Activated T-cell treated with anti-CD3 and anti-CD28 coated beads for 24 hours (primary cell): ENCODE data around the gene CTSC.

Experiments
- DNase-seq: peaks from one replicate; pipeline ENCODE4 v3.0.0-alpha.2; 2020; ENCODE audit warnings: low read depth

Gene CTSC

DNA sequence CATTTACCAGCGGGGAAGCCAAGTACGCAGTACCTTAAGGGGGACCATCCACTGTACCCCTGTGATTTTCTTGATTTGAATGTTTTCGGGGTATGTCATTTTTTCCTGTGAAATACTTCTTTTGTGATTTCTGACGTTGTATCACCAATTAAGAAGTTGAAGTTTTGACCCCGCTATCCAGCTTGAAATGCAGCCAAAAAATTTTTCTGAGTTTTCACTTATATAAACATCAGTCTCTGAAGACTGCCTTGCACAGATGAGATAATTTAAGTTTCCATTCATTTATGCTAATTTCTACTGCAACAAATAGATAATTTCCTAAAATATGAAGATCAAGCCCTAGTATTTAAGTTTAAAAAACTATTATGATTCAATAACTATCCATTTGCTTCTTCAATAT lies 20.0 kb downstream of the CTSC start:
- DNase-seq, result no peak

DNA sequence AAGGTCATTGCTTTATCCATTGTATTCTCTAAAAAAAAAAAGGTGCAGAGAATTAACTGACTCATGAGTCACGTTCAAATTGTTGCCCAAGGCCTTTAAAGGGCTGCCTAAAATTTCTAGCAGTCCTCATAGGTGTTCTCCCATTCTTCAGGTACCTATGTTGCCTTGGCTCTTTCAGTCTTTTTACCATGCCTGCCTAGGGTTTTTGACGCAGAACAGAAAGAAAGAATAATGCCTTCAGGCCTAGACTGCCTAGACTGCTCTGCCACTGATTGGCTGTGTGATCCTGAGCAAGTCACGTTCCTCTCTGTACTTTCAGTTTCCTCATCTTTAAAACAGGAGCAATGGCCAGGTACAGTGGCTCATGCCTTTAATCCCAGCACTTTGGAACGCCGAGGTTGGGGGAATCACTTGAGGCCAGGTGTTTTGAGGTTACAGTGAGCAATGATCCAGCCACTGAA lies 21.5 kb downstream of the CTSC start:
- no peak for DNase-seq

DNA sequence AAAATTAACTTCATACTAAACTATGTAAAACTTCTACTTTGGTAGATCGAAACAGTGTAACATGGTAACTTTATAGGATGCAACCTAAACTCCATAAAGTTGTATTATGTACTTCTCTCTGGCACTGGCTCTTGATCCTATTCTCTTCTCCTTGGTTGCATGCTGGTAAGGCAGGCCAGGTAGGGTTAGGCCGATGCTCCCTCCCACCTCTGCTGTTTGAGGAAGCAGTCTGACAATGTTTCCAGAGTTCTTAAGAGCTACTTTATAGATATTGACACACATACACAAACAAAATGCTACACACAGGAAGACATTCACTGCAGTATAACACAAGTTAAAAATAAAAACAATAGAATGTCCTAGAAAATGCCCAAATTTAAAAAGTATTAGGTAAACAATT lies 22.5 kb downstream of the CTSC start:
- no peak for DNase-seq

DNA sequence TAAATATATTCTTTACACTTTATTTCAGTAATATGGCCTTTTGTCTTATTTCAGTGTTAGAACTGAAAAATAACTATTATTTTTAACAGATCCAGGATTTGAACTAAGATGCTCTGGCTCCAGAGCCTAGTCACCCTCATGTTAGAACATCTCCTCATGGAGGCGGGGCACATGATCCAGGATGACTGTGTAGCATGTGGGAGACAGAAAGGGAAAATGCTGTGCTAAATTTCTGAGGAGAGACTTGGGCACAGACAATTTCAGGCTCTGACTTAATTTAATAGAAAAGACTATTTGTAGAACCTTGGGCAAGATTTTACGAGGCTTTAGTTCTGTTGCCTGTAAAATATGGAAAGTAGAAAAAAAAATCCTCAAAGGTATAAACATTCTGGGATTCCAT lies 24.1 kb downstream of the CTSC start:
- no peak for DNase-seq

- no peak for DNase-seq
These were observed 24.9 kb downstream of the CTSC start for GRCh38 chr11:88312628-88313027.

DNA sequence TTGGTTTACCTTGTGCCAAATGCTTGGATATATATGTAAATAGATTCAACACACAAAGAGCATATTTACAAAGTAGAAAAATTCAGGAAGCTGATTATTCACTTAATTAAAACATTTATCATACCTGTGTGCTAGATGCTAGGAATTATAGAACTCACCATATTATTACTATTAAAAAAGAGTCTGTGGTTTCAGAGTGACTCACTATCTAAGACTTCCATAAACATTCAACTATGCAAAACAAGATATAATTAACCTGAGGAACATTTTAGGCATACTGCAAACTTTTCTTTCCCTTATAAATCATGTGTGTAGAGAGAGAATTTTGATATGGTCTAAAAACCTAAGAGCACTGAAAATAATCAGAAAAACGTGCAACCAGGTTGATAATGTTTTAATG lies 27.3 kb downstream of the CTSC start:
- no peak for DNase-seq

- no peak for DNase-seq
These were observed 29.0 kb downstream of the CTSC start for GRCh38 chr11:88308576-88308975.

DNA sequence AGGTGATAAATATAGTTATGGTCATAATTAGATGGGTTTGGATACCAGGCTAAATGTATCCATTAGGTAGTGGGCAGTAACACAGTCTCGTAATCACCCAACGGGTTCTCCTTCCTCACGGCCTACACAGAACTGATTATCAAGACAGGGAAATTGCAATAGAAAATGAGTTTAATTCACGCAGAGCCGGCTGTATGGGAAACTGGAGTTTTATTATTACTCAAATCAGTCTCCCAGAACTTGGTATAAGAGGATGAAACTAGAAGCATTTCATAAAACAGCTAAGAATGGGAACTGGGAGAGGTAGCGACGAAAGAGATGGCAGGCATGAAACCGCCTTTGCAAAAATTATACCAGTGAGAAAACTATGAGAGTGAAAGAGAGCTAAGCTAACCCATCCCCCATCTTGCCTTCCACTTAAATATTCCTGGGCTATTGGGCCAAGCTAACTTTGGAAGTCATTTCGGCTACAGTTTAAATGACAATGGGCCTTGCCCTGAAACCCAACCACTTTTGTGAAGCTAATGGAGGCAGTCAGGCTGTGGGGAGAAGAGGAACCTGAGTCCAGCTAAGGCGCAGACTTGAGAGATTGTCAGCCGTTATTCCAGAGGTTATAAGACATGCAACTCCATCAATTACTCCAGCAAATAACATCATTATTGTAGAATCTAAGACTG lies 29.6 kb downstream of the CTSC start:
- no peak for DNase-seq

- DNase-seq, result no peak
These were observed 30.8 kb downstream of the CTSC start for GRCh38 chr11:88306785-88307184.

GRCh38 chr11:88305430-88305829 lies 32.1 kb downstream of the CTSC start:
- no peak for DNase-seq

- DNase-seq, result no peak
These were observed 33.2 kb downstream of the CTSC start for GRCh38 chr11:88304352-88304751.

GRCh38 chr11:88303037-88303436 lies 34.5 kb downstream of the CTSC start:
- no peak for DNase-seq

DNA sequence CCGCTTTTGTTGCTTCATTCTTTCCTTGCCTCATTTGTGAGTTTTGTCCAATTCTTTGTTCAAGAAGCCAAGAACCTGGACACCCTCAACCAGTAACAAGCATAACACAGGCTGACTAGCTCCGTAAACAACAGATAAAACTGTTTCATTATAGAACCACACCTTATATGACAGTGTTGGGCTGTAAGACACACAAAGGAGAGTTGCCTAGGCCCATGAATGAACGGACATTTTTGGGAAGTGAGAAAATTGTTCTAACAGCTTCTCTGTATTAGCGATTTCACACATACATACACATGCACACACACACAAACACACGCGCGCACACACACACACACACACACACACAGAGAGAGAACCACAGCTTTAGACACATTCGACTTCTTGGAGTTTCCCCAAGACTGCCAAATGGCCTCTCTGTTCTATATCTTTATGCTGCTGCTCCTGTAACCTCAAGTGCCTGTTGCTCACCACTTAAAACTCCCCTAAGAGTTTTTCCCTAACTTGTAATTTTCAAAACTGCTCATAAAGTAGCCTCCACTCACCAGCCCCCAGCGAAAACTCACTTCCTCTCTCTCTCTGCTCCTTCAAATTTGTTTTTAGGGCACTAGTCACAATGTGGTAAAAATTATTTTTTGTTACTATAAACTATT lies 35.9 kb downstream of the CTSC start:
- DNase-seq, result no peak

DNA sequence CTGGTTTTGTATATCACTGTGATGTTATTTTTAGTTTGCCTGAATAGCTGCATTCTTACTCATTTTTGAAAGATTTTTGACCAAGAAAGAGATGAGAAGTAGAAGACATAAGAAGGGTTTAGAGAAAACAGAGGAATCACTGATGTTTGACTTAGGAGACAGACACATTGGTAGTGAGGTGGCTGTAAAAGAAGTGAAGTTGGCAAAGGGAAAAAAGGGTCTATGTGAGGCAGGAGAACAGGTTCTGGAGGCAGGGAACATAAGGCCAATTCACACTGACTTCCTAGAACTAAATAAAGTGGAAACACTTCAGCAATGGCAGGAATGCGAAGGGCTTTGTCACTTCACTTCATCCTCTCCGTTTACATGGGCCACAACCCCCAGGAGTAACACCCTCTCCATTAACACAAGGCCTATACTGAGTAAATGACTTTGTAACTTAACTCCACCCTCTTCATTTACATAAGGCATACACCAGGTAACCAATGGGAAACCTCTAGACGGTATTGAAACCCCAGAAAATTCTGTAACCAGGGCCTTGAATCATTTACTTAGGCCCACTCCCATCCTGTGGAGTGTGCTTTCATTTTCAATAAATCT lies 36.5 kb downstream of the CTSC start:
- DNase-seq, result no peak

DNA sequence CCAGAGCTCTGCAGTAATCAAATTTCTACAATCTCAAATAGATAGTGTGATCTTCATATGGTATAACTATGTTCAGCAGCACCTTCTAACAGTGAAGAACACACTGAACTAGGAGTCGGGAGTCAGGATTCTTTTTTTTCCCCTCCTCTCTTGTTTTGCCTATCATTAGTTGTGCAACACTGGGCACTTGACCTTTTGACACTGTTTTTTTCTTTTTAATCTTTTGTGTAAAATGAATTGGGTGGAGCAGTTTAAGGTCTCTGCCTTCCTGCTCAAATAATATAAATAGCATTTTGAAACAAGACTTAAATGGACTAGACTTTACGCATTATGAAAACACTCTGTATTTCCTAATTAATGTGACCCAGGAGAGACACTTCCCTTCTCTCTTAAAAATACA lies 39.7 kb downstream of the CTSC start:
- DNase-seq, result no peak

- no peak for DNase-seq
These were observed 40.1 kb downstream of the CTSC start for GRCh38 chr11:88297421-88297820.

DNA sequence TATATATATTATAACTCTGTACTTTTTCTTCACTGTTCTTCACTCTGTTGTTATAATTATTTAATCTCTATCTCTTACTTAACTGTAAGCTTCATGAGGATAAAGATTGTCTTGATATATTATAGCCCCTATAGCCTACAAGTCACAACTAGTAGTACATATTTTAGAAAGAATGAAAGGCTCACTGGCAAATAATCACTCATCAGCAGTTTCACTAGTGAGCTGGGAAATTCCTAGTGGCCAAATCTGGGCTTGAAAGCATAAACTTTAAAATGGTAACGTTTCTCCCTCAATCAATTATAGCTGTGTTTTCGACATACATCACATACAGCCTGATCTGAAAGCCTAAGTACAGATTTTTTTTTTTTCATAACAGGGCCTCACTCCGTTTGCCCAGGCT lies 42.5 kb downstream of the CTSC start:
- DNase-seq, result no peak

GRCh38 chr11:88293931-88294330 lies 43.6 kb downstream of the CTSC start:
- DNase-seq, result no peak

GRCh38 chr11:88292171-88292843 lies 45.2 kb downstream of the CTSC start:
- no peak for DNase-seq

- no peak for DNase-seq
These were observed 49.0 kb downstream of the CTSC start for GRCh38 chr11:88288560-88288959.

DNA sequence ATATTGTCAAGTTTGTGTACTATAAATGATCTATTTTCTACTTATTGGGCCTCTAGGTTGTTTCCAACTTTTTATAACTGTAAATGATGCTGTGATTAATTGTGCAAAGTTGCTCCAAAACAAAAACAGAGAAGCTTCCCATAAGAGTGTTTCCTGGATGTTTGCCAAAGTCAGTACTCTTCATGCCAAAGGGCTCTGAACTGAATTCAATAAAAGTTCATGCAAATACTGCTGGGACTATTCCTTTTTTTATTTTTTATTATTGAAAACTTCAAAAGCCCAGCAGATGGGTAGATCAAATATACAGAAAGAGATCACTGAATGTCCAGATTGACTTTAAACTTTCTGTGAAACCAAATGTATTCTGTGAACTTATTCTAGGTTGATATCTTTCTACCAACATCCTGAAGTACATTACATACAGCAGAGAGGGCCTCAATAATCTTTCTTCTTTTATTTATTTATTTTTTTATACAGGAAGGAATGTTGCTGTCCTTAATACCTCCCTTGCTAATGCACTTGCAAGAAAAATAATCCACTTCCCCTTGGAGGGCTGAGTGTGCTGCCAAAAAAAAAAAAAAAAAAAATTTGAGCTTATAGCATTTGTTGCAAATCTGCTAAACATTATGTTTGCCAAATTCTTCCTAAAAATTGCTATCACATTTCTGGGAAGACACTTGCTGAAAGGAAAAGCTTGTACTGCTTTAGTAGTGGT lies 53.0 kb downstream of the CTSC start:
- no peak for DNase-seq

GRCh38 chr11:88282747-88283515 lies 54.6 kb downstream of the CTSC start:
- DNase-seq, result no peak
